HT-29 (cell line): Measurements from ENCODE around the gene FAM24B. TPM values are rescaled to one million over a fixed set of nuclear protein-coding genes. Genes with fewer than 3 reads are reported as not detected.
"Not testable (repeated sequence)": the region's sequence is repeated elsewhere in the genome, so short reads cannot be mapped to it uniquely, and the experiment has no call there.

ENCODE experiments used
- DNase-seq: peaks from one replicate; pipeline ENCODE4 v3.0.0-alpha.2; 2015; ENCODE audit warnings: low spot score
- total RNA-seq: library from RNA; depleted of rRNA; stranded (reverse); fragments of >200 nt; shearing (Covaris generic); gene quantifications from 2 replicates; pipeline ENCODE4 v1.2.3, GENCODE V29; 2014

The FAM24B gene
- total RNA-seq, 1 experiment from 2014 or later, result not detected

DNA sequence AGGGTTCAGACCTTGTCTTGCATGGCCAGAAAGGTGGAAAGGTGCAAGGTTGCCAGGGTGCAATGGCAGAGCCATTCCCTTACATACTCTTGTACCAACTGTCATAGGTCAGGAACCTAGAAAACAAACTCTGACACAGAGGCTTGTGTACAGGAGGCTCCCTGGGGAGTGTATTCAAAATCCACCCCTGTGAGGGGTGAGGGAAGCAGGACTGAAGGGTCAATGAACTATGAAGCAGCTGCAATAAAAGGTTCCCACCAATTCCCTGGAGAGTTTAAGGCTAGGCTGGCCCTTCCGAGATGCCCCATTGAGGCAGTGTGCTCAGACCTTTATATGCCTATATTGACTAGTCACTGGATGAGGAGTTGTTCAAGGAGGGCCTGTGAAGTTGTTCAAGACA lies 19.9 kb downstream of the FAM24B start:
- DNase-seq, result no peak

- DNase-seq, result not testable (repeated sequence)
Observed at GRCh38 chr10:122858042-122858441, 21.3 kb downstream of the FAM24B start.

DNA sequence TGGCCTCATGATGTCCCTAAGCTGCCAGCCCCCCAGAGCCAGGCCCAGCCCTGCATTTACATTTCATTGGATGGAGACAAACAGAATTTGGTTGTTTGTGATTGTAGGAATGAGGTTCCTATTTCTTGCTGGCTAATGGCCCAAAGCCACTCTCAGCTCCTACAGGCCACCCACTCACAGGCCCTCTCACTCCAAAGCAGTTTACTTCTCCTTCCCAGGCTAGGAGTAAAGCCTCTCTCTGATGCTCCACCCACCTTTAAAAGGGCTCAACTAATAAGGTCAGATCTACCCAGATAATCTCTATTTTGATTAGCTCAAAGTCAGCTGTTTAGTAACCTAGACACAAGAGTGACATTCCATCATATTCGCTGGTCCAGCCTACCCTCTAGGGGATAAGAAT lies 22.5 kb downstream of the FAM24B start:
- no peak for DNase-seq

- no peak for DNase-seq
Observed at GRCh38 chr10:122855745-122856144, 23.6 kb downstream of the FAM24B start.

GRCh38 chr10:122854648-122855047 lies 24.7 kb downstream of the FAM24B start:
- DNase-seq, result no peak

DNA sequence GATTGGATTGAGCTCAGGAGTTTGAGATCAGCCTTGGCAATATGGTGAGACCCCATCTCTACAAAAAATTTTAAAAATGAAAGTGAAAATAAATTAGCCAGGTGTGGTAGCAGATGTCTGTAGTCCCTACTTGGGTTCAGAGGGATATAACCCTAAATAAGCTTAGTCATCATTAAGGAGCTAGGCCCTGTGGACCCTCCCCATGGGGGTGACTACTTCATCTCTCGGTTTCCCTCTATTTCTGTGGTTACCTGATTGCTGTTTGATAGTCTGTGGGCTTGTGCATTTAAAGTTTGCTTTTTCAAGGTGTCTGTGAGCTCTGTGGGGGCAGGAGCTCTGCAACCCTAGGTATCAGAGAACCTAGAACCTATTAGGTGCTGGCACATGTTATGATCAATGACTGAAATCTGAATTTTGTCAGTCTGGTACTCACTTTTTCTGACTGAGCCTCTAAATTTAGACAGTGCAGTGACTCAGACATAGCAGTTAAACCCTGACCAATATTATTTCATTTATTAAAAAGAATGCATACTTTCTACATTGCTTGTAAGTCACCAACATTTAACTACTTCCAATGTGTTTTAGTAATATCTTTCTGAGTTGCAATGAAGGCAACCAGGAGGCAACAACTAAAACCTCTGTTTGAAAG lies 25.6 kb downstream of the FAM24B start:
- DNase-seq, result no peak

DNA sequence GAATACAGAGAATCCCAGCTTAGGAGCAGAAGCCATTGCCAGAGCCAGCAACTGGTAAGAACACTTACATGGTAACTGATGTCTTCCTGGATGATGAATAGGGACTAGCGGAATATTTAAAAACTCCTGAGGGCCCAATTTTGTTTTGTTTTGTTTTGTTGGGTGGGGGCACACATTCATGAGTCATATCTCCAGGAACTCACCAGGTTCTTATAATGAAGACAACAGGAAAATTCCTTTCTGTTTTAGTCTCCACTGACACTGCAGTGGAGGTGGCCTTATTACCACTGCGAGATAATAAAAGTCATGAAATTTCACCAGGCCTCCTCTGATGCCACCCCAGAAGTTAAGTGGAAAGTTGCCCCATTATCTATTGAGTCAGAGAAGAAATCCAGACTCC lies 27.1 kb downstream of the FAM24B start:
- DNase-seq, result no peak

DNA sequence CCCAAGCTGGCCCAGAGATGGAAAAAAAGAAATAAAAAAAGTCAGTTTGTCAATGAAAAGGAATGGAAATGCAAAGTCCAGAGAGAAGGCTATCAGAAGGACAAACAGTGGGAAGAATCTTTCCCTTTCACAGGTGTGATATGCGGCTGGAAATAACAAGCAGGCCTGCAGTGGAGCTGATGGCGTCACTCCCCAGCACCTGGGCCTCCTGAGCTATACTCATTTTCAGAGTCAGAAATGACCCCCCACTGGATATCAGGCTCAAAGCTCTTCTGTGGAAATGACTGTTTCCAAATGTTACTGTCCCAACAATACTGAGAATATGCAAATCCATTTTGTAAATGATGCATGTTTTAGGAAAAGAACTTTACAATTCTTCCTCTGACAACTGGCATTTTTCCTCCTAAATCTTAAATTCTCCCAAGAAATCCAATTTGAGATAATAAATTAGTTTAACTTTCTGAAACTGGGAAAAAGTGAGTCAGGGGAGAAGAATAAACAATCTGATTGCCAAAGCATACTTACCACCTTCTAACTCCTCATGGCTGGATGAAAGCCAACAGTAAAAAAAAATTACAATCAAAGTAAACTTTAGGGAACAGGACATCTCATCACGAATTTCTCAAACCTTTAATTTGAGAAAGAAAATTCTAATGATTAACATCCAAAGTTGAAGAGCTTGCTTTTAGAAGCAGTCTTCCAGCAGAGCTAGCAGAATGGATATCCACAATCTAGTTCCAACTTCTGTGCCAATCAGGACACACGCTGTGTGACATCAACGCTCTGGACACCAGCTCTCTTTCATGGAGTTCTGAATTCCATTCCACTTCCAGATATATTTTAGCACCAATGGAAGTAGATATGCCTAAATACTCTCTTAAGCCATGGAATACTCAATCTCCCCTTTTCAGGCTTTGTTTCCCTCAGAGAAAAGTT lies 28.4 kb downstream of the FAM24B start:
- DNase-seq, result no peak

DNA sequence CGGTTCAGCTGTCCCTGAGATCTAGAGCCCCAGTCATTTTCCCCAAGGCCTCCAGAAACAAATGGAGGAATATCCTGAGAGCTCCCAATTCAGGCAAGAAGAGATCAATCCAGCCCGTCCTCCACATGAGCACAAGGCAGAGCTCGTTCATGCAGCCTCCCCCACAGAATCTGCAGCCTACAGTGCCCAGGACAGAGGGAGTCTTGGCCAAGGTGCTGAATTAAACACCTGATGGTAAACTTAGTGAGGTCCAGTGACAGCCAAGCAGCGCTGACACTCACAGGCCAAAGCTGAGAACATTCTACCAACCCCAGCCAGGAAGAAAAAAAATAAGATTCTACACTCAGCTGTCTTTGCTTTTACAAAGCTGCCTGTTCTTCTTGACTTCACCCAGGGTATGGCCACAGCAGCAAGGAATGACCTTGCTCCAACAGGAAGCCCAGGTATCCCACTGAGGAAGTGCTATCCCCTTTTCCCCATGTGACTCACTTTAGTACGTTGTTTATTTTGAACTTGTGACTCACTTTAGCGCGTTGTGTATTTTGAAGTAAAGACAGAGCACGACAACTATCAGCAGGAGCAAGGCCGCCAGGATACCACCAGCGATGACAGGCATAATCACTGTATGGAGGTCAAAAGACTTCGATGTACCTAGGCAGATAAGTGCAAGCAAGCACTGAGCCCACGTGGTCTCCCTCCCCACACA lies 29.3 kb downstream of the FAM24B start:
- no peak for DNase-seq

GRCh38 chr10:122849090-122849489 lies 30.3 kb downstream of the FAM24B start:
- DNase-seq, result no peak

- DNase-seq, result no peak
Observed at GRCh38 chr10:122847782-122848604, 31.4 kb downstream of the FAM24B start.

DNA sequence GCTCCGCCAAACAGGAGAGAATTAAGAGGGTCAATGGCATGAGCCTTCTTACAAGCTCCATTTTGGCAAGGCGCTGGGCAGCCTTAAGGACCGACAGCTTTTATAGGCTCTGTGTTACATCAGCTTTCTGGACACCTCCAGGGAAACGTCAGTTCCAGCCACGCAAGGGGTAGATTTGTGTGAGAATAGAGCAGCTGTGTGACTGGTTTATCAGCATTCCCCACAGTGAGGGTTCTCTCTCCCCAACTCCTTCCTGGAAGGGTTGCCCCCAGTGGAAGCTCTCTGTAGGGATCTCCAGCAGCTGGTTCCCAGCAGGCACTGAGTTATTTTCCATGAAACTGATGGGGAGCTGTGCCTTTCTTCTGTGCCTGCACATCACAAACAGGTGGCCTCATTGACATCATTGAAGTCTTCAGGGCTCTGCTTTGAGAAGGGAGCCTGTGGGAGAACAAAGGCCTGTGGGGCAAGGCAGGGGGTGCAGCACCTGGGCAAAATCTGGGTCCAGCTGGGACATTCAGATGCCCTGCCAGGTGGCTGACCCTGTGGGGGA lies 33.5 kb downstream of the FAM24B start, which contains the start of gene CUZD1:
TSS of gene CUZD1 (minus strand) at position 75 of the 550 bp plus-strand sequence. CDS start at position 61, 14 bp downstream.
- DNase-seq, result no peak

GRCh38 chr10:122844146-122844545 lies 35.2 kb downstream of the FAM24B start:
- DNase-seq, result no peak

DNA sequence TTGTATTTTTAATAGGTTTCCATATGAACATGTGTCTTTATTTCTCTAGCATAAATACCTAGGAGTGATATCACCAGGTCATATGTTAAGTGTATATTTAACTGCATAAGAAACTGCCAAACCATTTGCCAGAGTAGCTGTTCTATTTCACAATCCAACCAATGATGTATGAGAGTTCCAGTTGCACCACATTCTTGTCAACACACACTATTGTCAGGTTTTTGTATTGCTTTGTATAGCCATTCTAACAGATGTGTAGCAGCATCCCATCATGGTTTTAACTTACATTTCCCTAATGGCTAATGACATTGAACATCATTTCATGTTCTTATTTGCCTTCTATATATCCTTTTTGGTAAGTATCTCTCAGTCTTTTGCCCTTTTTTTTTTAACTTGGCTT lies 37.8 kb downstream of the FAM24B start:
- DNase-seq, result no peak

- DNase-seq, result no peak
Observed at GRCh38 chr10:122839505-122839904, 39.9 kb downstream of the FAM24B start.

GRCh38 chr10:122838880-122839279 lies 40.5 kb downstream of the FAM24B start:
- no peak for DNase-seq

- no peak for DNase-seq
Observed at GRCh38 chr10:122835908-122836307, 43.5 kb downstream of the FAM24B start.

DNA sequence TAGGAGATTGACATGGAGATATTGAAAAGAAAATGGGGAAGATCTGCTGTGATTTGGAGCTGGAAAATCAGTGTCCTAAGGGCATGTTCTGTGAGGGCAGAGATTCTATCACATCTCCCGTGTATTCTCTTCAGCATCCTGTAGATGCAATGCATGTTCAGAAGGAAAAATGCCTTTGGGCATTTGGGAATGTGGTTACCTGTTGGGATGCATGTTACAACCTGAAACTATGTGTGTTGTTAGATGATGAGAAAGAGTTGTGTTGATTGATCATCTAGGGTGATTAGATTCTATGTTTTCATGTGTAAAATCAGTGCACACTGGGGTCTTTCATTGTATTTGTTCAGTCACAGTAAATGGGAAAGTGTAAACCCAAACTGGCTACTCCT lies 48.4 kb downstream of the FAM24B start:
- no peak for DNase-seq

- DNase-seq, result no peak
Observed at GRCh38 chr10:122830273-122830964, 49.0 kb downstream of the FAM24B start.

- no peak for DNase-seq
Observed at GRCh38 chr10:122829454-122829853, 49.9 kb downstream of the FAM24B start.
